Neural crest cell (in vitro differentiated cells): ENCODE data around the gene SOX10. TPM values are rescaled to one million over a fixed set of nuclear protein-coding genes. Genes with fewer than 3 reads are reported as not detected.

Experiments
- DNase-seq: peaks from one replicate; pipeline ENCODE4 v3.0.0; 2021; ENCODE audit warnings: low read depth, mixed read lengths, low spot score
- H3K27ac Mint-ChIP-seq: one replicate; pipeline ENCODE4 v1.8.0; 2021; ENCODE audit warnings: mild to moderate bottlenecking, mixed read lengths; ENCODE audit not compliant: unreplicated experiment
- H3K27me3 Mint-ChIP-seq: 2 replicates; pipeline ENCODE4 v1.8.0; 2021; ENCODE audit warnings: low read depth, mild to moderate bottlenecking, mixed read lengths
- H3K36me3 Mint-ChIP-seq: 2 replicates; pipeline ENCODE4 v1.8.0; 2021; ENCODE audit warnings: low read depth, mild to moderate bottlenecking, mixed read lengths
- H3K4me1 Mint-ChIP-seq: 2 replicates; pipeline ENCODE4 v1.8.0; 2021; ENCODE audit warnings: mixed read lengths
- H3K4me3 Mint-ChIP-seq: one replicate; pipeline ENCODE4 v1.8.0; 2021; ENCODE audit warnings: mild to moderate bottlenecking, mixed read lengths
- H3K9me3 Mint-ChIP-seq: 2 replicates; pipeline ENCODE4 v1.8.0; 2021; ENCODE audit warnings: mixed read lengths
- CTCF ChIP-seq: fragments of 200-600 bp; sonication (generic); conservative IDR thresholded peaks from 2 replicates; pipeline ENCODE4 v1.5.0; 2021; ENCODE audit warnings: antibody characterized with exemption, mild to moderate bottlenecking
- total RNA-seq: library from RNA; stranded (reverse); gene quantifications from 2 replicates; pipeline ENCODE4 v1.2.1, GENCODE V29; 2021

SOX10 gene
- total RNA-seq, 1 donor from 2014 or later, result 279 TPM

- peaks cover 81% of the 10 kb centered on the region for H3K4me1 Mint-ChIP-seq
- peak overlapping the region; percentile 81 for H3K4me3 Mint-ChIP-seq
- DNase-seq, result peak; percentile 66
- H3K9me3 Mint-ChIP-seq, result no peaks in the 10 kb centered on the region
- H3K27me3 Mint-ChIP-seq, result no peaks in the 10 kb centered on the region
- H3K27ac Mint-ChIP-seq, result peak overlapping the region; percentile 98
- no peak for TF ChIP-seq CTCF
- H3K36me3 Mint-ChIP-seq, result no peaks in the 10 kb centered on the region
Observed at GRCh38 chr22:38026130-38027111, 42.1 kb upstream of the SOX10 start.

DNA sequence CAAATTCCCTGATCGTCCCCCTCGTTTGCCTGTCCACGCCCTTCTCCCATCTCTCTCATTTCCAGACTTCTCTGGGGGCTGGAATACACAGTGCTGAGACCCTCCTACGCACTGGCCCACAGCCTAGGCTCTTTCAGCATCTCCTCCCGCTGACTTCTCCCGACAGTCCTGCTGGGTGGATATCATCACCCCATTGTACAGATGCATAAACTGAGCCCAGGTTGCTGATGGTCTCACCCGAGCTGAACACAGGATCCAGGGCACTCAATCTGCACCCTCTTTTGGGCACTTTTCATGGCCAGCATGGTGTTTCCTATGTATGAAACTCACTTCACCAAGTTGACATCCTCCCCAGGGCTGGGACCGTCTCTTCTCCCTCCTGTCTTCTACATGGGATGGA lies 41.2 kb upstream of the SOX10 start:
- peak overlapping the region; percentile 30 for H3K27ac Mint-ChIP-seq
- DNase-seq, result no peak
- no peak for TF ChIP-seq CTCF
- peaks cover 81% of the 10 kb centered on the region for H3K4me1 Mint-ChIP-seq
- peak overlapping the region; percentile 16 for H3K4me3 Mint-ChIP-seq
- H3K9me3 Mint-ChIP-seq, result no peaks in the 10 kb centered on the region
- H3K36me3 Mint-ChIP-seq, result no peaks in the 10 kb centered on the region
- H3K27me3 Mint-ChIP-seq, result no peaks in the 10 kb centered on the region

DNA sequence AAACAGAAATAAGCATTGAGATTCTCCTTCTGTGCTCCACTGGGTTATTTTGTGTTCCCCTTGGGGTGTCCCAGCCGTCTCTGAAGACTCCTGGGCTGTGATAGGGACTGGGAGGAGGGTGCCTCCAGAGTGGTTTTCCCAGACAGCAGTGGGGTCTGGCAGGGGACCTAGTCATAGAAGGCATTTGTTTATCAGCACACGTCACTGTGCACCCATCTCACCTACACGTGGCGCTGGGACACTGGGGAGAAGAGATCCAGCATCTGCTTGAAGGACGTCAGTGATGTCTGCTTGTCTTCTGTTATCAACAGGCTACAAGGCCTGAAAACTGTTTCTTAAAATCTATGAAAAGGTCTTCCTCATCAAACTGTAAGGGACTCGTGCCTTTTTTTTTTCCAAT lies 38.7 kb upstream of the SOX10 start:
- H3K27me3 Mint-ChIP-seq, result no peaks in the 10 kb centered on the region
- no peaks in the 10 kb centered on the region for H3K36me3 Mint-ChIP-seq
- TF ChIP-seq CTCF, result no peak
- H3K27ac Mint-ChIP-seq, result peak overlapping the region; percentile 71
- H3K9me3 Mint-ChIP-seq, result no peaks in the 10 kb centered on the region
- no peak for DNase-seq
- peaks cover 68% of the 10 kb centered on the region for H3K4me1 Mint-ChIP-seq
- no peak overlapping the region for H3K4me3 Mint-ChIP-seq

GRCh38 chr22:38021206-38021605 lies 36.9 kb upstream of the SOX10 start:
- no peaks in the 10 kb centered on the region for H3K27me3 Mint-ChIP-seq
- DNase-seq, result no peak
- peak overlapping the region; percentile 86 for H3K27ac Mint-ChIP-seq
- no peak for TF ChIP-seq CTCF
- no peaks in the 10 kb centered on the region for H3K36me3 Mint-ChIP-seq
- H3K4me3 Mint-ChIP-seq, result peak overlapping the region; percentile 52
- H3K4me1 Mint-ChIP-seq, result peaks cover 68% of the 10 kb centered on the region
- no peaks in the 10 kb centered on the region for H3K9me3 Mint-ChIP-seq

DNA sequence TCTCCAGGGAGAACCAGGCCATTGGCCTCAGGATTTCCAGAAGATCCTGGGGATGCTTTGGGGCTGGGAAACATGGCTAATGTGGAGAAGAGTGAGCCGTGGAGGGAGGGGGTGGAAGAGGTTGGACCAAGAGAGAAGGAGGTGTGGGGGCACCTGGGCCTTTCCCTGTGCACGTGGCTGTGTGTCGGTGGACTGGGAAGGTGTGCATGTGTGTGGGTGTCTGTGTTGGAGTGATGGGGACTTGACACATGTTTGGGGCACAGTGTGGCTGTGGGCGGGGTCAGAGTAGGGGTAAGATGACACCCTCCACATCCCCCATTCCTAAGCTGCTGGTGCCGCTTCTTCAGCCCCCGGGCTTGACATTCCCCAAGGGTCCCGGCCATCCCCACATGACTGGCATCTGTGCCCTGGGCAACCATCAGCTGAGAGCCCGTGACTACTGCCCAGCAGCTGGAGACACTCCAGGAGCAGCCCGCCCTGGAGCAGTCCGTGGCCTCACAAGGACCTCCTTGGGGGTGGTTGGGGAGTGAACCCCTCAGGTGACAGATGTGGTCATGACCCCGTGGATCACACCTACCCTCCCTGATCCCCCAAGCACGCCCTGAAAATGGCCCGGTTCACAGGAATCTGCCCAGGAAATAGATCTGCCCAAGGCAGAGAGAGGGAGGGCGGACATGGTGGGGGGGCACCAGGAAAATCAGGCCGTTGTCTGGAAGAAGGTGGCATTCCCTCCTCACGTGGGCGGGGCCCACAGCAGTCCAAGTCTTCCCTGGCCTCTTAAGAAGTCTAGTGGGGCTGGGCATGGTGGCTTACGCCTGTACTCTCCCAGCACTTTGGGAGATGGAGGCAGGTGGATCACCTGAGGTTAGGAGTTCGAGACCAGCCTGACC lies 34.8 kb upstream of the SOX10 start:
- peaks cover 3% of the 10 kb centered on the region for H3K9me3 Mint-ChIP-seq
- H3K4me3 Mint-ChIP-seq, result peak overlapping the region; percentile 41
- peaks cover 3% of the 10 kb centered on the region for H3K36me3 Mint-ChIP-seq
- no peak for TF ChIP-seq CTCF
- peaks cover 63% of the 10 kb centered on the region for H3K4me1 Mint-ChIP-seq
- H3K27ac Mint-ChIP-seq, result peak overlapping the region; percentile 45
- DNase-seq, result no peak
- no peaks in the 10 kb centered on the region for H3K27me3 Mint-ChIP-seq
